ENCODE data around the gene ZFYVE9. TPM values are rescaled to one million over a fixed set of nuclear protein-coding genes. Genes with fewer than 3 reads are reported as not detected.

Gene ZFYVE9
- total and polyA plus RNA-seq, 2 of the 8 experiments (the other 6 are each of a cell fraction or from before 2014, with no cell fraction given): 5.8 to 26.5 TPM

GRCh38 chr1:52345252-52345651 lies 203.4 kb downstream of the ZFYVE9 start:
- H4K91ac ChIP-seq (replicated peaks; ENCODE audit: insufficient read length, low read length): no peak overlapping the region
- no peak overlapping the region for H3K9ac ChIP-seq (replicated peaks in 1 of 4; ENCODE audit: extremely low read depth in 1 of 4, low read depth in 3 of 4, low read length in 3 of 4)
- H2BK12ac ChIP-seq (ENCODE audit: low read depth, low read length): no peak overlapping the region
- H3K23me2 ChIP-seq (ENCODE audit: low read depth, low read length): no peaks in the 10 kb centered on the region
- H3K4me1 ChIP-seq (replicated peaks in 1 of 4; ENCODE audit: control insufficient read depth in 3 of 4, insufficient read depth in 4 of 4, low read length in 3 of 4): no peaks in the 10 kb centered on the region
- TF ChIP-seq RBBP5 (IDR thresholded peaks at IDR 0.05; ENCODE audit: borderline replicate concordance, low read depth, low read length) (no peak), KDM1A (IDR thresholded peaks at IDR 0.05; ENCODE audit: borderline replicate concordance, low read length) (no peak), BRCA1 (IDR thresholded peaks at IDR 0.05; ENCODE audit: low read depth, low read length) (no peak), EZH2 (IDR thresholded peaks at IDR 0.05; ENCODE audit: low read depth, low read length, severe bottlenecking) (no peak), USF2 (IDR thresholded peaks at IDR 0.05; ENCODE audit: low read length) (no peak)
- no peaks in the 10 kb centered on the region for H3K27me3 ChIP-seq (replicated peaks in 1 of 4; ENCODE audit: control insufficient read depth in 3 of 4, extremely low read depth in 1 of 4, insufficient read depth in 3 of 4, low read length in 3 of 4)
- H3K79me2 ChIP-seq (ENCODE audit: control insufficient read depth in 1 of 2, insufficient read depth in 2 of 2, low read length in 2 of 2): no peaks in the 10 kb centered on the region
- H3K4me3 ChIP-seq (ENCODE audit: extremely low read depth in 1 of 4, insufficient read depth in 2 of 4, low read depth in 3 of 4, low read length in 4 of 4): no peak overlapping the region
- no peak overlapping the region for H2AK5ac ChIP-seq (ENCODE audit: low read depth, low read length)
- WGBS, 2 experiments (ENCODE audit: extremely low coverage in 1 of 2, insufficient coverage in 1 of 2, insufficient read length in 1 of 2, insufficient replicate concordance in 2 of 2, low coverage in 1 of 2, low lambda C conversion rate in 2 of 2, missing lambda C conversion rate in 1 of 2): 92% methylated on average over 2 of the region's 2 CpGs; no CpG with 5 or more reads in 1 of the 2 experiments
- H2BK120ac ChIP-seq (replicated peaks; ENCODE audit: low read depth, low read length): no peak overlapping the region
- no peak overlapping the region for H2BK20ac ChIP-seq (ENCODE audit: low read length)
- H2AFZ ChIP-seq (ENCODE audit: low read length): no peak overlapping the region
- no peaks in the 10 kb centered on the region for H3K79me1 ChIP-seq (ENCODE audit: low read depth, low read length)
- no peak overlapping the region for H3K4me2 ChIP-seq (ENCODE audit: insufficient read depth in 1 of 2, low read depth in 2 of 2, low read length in 2 of 2)
- H3K14ac ChIP-seq (ENCODE audit: insufficient read length): no peak overlapping the region
- H3K18ac ChIP-seq (ENCODE audit: extremely low read depth, low read length): no peak overlapping the region
- no peak for DNase-seq (ENCODE audit: low read depth in 1 of 2, low spot score in 2 of 2)
- CTCF ChIA-PET (ENCODE audit: partially characterized antibody): interaction anchor here (0.8 to 1.8 kb wide), 4 partner anchors 49 to 419 kb away, joined by 3 to 4 read pairs (median 3); no protein-coding TSS in a partner anchor
- H2BK5ac ChIP-seq (ENCODE audit: low read depth, low read length): no peak overlapping the region
- H3K56ac ChIP-seq (replicated peaks; ENCODE audit: insufficient read length, low read depth, low read length): no peak overlapping the region
- no peak overlapping the region for H4K8ac ChIP-seq (ENCODE audit: extremely low read depth, insufficient read depth, low read length)
- H3K4ac ChIP-seq (replicated peaks; ENCODE audit: insufficient read length, low read depth, low read length): no peak overlapping the region
- H2BK15ac ChIP-seq (ENCODE audit: low read length): no peak overlapping the region
- H3K23ac ChIP-seq (ENCODE audit: insufficient read length): no peak overlapping the region
- no peak overlapping the region for H4K5ac ChIP-seq (ENCODE audit: insufficient read length, low read depth, low read length)
- no peak overlapping the region for H3K27ac ChIP-seq (ENCODE audit: low read depth, low read length)
- no peak for FAIRE-seq
- H3K9me3 ChIP-seq (ENCODE audit: insufficient read depth in 2 of 2, low read depth in 1 of 2, low read length in 1 of 2): no peaks in the 10 kb centered on the region
- POLR2A ChIA-PET (ENCODE audit: partially characterized antibody): interaction anchor here (1.4 kb wide), 1 partner anchor 8 kb away, joined by 4 read pairs; no protein-coding TSS in a partner anchor
- peaks cover 0 to 2% (median 0%) of the 10 kb centered on the region in 4 experiments; a peak in 1 of 8 replicates for H3K36me3 ChIP-seq (ENCODE audit: control insufficient read depth in 2 of 4, insufficient read depth in 4 of 4, low read length in 3 of 4)
- no peaks in the 10 kb centered on the region for H4K20me1 ChIP-seq (replicated peaks in 1 of 2; ENCODE audit: control insufficient read depth in 1 of 2, insufficient read depth in 2 of 2, low read length in 2 of 2)

Measured in H1 (cell line).